Esophagus squamous epithelium (tissue), 5 donors: Measurements from ENCODE around the gene PDLIM3. TPM values are rescaled to one million over a fixed set of nuclear protein-coding genes. Genes with fewer than 3 reads are reported as not detected.

Experiments
- DNase-seq: peaks from one replicate; lab custom pipeline; 2025; lab: John Stamatoyannopoulos, UW
- H3K27ac ChIP-seq, 4 donors: fragments of 200-600 bp; sonication (generic); one replicate each; pipeline ENCODE4 v1.5.1; 2016 to 2019; ENCODE audit warnings: mild to moderate bottlenecking in 1 of 4
- H3K27me3 ChIP-seq, 4 donors: fragments of 200-600 bp; sonication (generic); 1 replicate in 3 of 4; 2 replicates in 1 of 4; pipeline versions ENCODE4 v1.5.1 to v1.6.0; 2017 to 2021; ENCODE audit warnings: antibody characterized with exemption in 1 of 4
- H3K36me3 ChIP-seq, 3 donors: fragments of 200-600 bp; sonication (generic); one replicate each; pipeline ENCODE4 v1.5.1; 2016 to 2019
- H3K4me1 ChIP-seq, 3 donors: fragments of 200-600 bp; sonication (generic); one replicate each; pipeline ENCODE4 v1.5.1; 2017 to 2019
- H3K4me3 ChIP-seq, 4 donors: fragments of 200-600 bp; sonication (generic); 1 replicate in 3 of 4; 2 replicates in 1 of 4; pipeline ENCODE4 v1.5.1; 2016 to 2019; ENCODE audit warnings: mild to moderate bottlenecking in 2 of 4, moderate library complexity in 1 of 4
- H3K9me3 ChIP-seq, 3 donors: fragments of 200-600 bp; sonication (generic); one replicate each; pipeline ENCODE4 v1.5.1; 2016 to 2019
- POLR2A ChIP-seq, 4 donors: fragments of 450-650 bp; IDR thresholded peaks; one replicate each; pipeline ENCODE4 v1.6.1; 2017; ENCODE audit warnings: antibody characterized with exemption in 4 of 4, mild to moderate bottlenecking in 4 of 4, moderate library complexity in 3 of 4
- WGBS, 2 donors: methylation state at CpG; one replicate each; pipeline ENCODE4 v1.1.5; 2018; 5-methylcytosine and 5-hydroxymethylcytosine counted together
- intact Hi-C: fragments of 100-400 bp; cut with DNase I; formaldehyde crosslinking; loops from one replicate; pipeline ENCODE4 v1.15.0; 2022
- total RNA-seq, 4 donors: library from RNA; depleted of rRNA; stranded (reverse); fragments of >200 nt; gene quantifications; one replicate each; pipeline ENCODE4 v1.1.0, GENCODE V29; 2016
- TF ChIP-seq, protein P1 (sequence below), 6 experiments: fragments of 450-650 bp in 4 of 6; fragments of 200-600 bp in 2 of 6; sonication (generic) in 2 of 6; IDR thresholded peaks; one replicate each; pipeline ENCODE4 v1.5.1; 2016 to 2019; ENCODE audit warnings: antibody characterized with exemption in 6 of 6, mild to moderate bottlenecking in 4 of 6, moderate library complexity in 4 of 6
- donor health status: DM: yes; HTN: yes; CAD: no.

Gene PDLIM3, protein sequence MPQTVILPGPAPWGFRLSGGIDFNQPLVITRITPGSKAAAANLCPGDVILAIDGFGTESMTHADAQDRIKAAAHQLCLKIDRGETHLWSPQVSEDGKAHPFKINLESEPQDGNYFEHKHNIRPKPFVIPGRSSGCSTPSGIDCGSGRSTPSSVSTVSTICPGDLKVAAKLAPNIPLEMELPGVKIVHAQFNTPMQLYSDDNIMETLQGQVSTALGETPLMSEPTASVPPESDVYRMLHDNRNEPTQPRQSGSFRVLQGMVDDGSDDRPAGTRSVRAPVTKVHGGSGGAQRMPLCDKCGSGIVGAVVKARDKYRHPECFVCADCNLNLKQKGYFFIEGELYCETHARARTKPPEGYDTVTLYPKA
- total RNA-seq = 100 to 1,000 TPM in 1 of 4 donors, 10 to 100 TPM in 3; 13.9 to 322 (median 44.6) TPM

DNA sequence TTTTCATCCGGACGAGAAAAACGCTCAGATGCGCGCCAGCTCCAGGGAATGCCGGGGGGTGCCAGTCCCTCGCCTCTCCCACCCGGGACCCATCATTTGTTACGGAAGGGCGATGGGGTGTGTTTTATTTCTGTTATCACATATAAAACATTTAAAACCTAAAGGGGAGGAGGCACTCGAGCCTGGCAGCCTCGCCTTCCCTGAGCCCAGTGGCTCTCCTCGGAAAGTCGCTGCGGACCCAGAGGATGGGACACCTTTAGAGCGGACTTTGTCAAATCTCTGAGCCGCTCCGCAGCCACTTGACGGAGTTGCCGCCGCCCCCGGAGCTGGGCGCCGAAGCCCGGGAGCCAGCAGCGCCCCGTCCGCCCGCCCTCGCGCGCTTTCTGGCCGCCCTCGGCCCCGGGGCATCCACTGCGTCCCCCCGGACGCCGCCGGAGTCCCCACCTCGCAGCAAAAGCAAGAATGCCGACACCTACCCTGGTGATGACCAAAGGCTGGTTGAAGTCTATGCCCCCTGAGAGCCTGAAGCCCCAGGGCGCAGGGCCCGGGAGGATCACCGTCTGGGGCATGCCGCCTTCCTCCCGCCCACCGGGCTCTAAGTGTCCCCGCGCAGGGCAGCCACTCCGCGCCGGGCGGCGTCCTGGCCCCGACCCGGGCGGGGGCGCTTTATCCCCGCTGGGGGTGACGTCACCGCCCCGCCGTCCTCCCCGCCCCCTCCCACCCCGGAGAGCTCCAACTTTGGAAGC is at the start of gene PDLIM3:
Gene PDLIM3 (minus strand): TSS at position 642 of the 746 bp plus-strand sequence. CDS start 73 bp downstream, at position 569.
- Histone ChIP-seq H3K9me3 (no peaks in the 10 kb centered on the region), H3K4me1 (peaks cover 0 to 25% (median 6%) of the 10 kb centered on the region in 3 donors), H3K36me3 (no peaks in the 10 kb centered on the region), H3K27me3 (peaks cover 0 to 29% (median 0%) of the 10 kb centered on the region in 4 donors), H3K27ac (peak within 1 kb of the TSS; percentile 89 to 97 (median 90)), H3K4me3 (peak within 1 kb of the TSS; percentile 50 to 89 (median 67))
- WGBS, 2 donors = 0 to 3% methylated on average over 10 to 39 of the region's 66 CpGs
- intact Hi-C loops = no loop called here
- TF ChIP-seq POLR2A (IDR thresholded peaks at IDR 0.05) = peak in 2 of 4 donors; percentile 84 to 85
- TF ChIP-seq, protein P1, sequence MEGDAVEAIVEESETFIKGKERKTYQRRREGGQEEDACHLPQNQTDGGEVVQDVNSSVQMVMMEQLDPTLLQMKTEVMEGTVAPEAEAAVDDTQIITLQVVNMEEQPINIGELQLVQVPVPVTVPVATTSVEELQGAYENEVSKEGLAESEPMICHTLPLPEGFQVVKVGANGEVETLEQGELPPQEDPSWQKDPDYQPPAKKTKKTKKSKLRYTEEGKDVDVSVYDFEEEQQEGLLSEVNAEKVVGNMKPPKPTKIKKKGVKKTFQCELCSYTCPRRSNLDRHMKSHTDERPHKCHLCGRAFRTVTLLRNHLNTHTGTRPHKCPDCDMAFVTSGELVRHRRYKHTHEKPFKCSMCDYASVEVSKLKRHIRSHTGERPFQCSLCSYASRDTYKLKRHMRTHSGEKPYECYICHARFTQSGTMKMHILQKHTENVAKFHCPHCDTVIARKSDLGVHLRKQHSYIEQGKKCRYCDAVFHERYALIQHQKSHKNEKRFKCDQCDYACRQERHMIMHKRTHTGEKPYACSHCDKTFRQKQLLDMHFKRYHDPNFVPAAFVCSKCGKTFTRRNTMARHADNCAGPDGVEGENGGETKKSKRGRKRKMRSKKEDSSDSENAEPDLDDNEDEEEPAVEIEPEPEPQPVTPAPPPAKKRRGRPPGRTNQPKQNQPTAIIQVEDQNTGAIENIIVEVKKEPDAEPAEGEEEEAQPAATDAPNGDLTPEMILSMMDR (IDR thresholded peaks at IDR 0.05) = no peak
- no peak for DNase-seq

DNA sequence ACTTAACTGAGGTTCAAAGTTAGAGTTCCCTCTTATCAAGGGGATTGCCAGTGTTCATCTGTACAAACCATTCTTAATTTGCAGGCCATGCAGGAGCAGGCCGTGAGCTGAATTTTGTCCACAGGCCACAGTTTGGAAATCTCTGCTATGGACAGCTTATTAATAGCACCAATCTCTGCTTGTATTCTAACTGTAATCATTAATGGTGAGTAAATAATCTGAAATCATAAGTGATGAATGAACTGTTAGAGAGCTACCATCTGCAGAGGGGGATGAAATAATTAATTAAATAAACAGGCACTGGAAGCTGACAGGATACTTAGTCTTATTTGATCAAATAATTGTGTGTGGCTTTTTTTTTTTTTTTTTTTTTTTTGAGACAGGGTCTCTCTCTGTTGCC is 48.5 kb upstream of the PDLIM3 start:
- Histone ChIP-seq H3K4me1 (peaks cover 0 to 9% (median 0%) of the 10 kb centered on the region in 3 donors), H3K27ac (no peak overlapping the region), H3K36me3 (peaks cover 0 to 8% (median 0%) of the 10 kb centered on the region in 3 donors), H3K9me3 (no peaks in the 10 kb centered on the region), H3K27me3 (no peaks in the 10 kb centered on the region), H3K4me3 (no peak overlapping the region)
- intact Hi-C loops = no loop called here
- WGBS, 2 donors = 83 to 93% methylated on average over 1 of the region's 1 CpG
- DNase-seq = no peak
- TF ChIP-seq, protein P1 (IDR thresholded peaks at IDR 0.05) = no peak

DNA sequence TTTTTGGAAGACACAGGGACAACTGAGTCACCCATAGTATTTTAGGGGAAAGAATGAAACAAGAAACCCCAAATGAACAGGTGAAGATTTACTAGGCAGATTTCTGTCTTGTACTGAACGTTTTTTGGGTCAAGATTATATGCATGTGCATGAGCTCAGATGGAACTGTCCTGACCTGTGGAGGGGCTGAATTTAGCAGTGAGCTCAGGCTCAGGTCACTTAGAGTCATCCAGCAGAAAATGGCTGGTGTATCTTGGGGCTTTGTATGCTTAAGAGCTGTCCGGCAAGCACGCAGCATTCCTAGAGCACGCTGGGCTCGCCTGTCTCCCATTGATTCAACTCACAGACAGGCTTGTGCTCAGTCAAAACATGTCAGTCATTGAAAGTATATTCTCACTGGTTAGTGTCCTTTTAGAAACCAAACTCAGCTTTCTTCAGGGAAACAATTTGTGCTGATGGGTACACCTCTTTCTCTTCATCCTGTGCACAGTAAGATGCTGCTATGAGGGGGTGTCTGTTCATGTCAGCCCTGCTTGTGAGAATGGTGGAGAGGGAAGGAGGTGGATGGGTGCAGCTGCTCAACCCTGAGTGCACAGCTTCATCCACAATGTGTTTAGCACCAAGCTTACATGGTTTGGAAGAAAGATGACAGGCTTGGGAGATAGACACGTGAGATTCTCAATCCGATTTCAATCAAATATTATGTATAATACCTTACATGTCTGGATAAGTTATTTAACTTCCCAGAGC is 47.5 kb upstream of the PDLIM3 start:
- intact Hi-C loops = no loop called here
- no peak overlapping the region for H3K27ac ChIP-seq
- H3K4me1 ChIP-seq = peaks cover 0 to 9% (median 0%) of the 10 kb centered on the region in 3 donors
- H3K27me3 ChIP-seq = no peaks in the 10 kb centered on the region
- H3K4me3 ChIP-seq = no peak overlapping the region
- H3K36me3 ChIP-seq = peaks cover 0 to 8% (median 0%) of the 10 kb centered on the region in 3 donors
- TF ChIP-seq POLR2A (IDR thresholded peaks at IDR 0.05) = no peak
- TF ChIP-seq, protein P1 (IDR thresholded peaks at IDR 0.05) = no peak
- no peak for DNase-seq
- WGBS, 2 donors = 46 to 62% methylated on average over 5 to 7 of the region's 7 CpGs
- H3K9me3 ChIP-seq = no peaks in the 10 kb centered on the region

DNA sequence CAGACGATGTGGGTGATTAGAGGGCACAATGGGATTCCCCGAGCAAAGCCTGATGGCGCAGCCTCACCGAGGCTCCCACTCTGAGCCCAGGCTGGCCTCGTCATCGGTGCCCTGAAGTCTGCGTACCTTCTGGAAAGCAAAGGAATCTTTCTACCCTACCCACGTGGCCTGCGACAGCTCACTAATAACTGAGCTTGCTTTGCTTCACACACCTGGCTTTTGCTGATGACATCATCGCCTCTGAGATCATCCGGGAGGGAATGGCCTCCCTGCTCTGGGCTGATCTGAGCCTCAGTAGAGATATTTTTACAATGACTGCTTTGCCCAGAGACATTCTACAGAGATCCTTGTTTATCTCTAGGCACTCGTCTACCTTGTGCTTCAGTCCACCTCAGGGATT is 45.4 kb upstream of the PDLIM3 start:
- intact Hi-C loops = no loop called here
- Histone ChIP-seq H3K36me3 (no peaks in the 10 kb centered on the region), H3K9me3 (no peaks in the 10 kb centered on the region), H3K4me3 (no peak overlapping the region), H3K27me3 (no peaks in the 10 kb centered on the region), H3K4me1 (peaks cover 0 to 5% (median 0%) of the 10 kb centered on the region in 3 donors), H3K27ac (no peak overlapping the region)
- WGBS, 2 donors = 85 to 87% methylated on average over 5 to 10 of the region's 12 CpGs
- no peak for TF ChIP-seq POLR2A (IDR thresholded peaks at IDR 0.05)
- TF ChIP-seq, protein P1 (IDR thresholded peaks at IDR 0.05) = no peak
- no peak for DNase-seq
